Fibroblast of mammary gland (primary cell): ENCODE measurements around the gene F2RL2.
A peak's percentile ranks its signal among the peaks of the same experiment; 100 is the strongest.

Source experiments
- DNase-seq: peaks from one replicate; pipeline ENCODE4 v3.0.0-alpha.2; 2010; ENCODE audit warnings: low read depth
- H3K4me3 ChIP-seq: 2 replicates; pipeline ENCODE4 v1.5.1; 2011; ENCODE audit warnings: low read depth, mild to moderate bottlenecking, low read length, moderate library complexity; ENCODE audit not compliant: control insufficient read depth
- TF ChIP-seq, protein P1 (sequence below): conservative IDR thresholded peaks from 2 replicates; pipeline ENCODE4 v1.5.1; 2011; ENCODE audit warnings: low read depth, low read length, inconsistent platforms; ENCODE audit not compliant: control insufficient read depth, insufficient read depth

Gene F2RL2

DNA sequence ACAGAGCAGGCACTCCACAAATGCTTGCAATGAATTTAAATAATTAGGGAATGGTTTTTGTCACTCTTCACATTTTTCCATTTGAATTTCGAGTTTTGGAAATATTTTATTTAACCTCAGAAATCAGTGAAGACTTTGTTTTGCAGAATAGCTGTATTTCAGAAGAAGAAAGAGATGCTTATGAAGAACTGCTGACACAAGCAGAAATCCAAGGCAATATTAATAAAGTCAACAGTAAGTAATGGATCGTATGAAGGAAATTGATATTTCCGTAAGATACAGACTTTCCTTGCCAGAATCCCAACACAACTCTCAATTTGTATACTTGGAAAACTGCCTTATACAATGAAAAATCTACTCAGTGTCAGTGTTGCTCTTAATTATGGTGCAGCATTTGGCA lies 30.5 kb downstream of the F2RL2 start:
- DNase-seq = no peak
- TF ChIP-seq, protein P1, sequence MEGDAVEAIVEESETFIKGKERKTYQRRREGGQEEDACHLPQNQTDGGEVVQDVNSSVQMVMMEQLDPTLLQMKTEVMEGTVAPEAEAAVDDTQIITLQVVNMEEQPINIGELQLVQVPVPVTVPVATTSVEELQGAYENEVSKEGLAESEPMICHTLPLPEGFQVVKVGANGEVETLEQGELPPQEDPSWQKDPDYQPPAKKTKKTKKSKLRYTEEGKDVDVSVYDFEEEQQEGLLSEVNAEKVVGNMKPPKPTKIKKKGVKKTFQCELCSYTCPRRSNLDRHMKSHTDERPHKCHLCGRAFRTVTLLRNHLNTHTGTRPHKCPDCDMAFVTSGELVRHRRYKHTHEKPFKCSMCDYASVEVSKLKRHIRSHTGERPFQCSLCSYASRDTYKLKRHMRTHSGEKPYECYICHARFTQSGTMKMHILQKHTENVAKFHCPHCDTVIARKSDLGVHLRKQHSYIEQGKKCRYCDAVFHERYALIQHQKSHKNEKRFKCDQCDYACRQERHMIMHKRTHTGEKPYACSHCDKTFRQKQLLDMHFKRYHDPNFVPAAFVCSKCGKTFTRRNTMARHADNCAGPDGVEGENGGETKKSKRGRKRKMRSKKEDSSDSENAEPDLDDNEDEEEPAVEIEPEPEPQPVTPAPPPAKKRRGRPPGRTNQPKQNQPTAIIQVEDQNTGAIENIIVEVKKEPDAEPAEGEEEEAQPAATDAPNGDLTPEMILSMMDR = no peak
- no peak overlapping the region for H3K4me3 ChIP-seq

DNA sequence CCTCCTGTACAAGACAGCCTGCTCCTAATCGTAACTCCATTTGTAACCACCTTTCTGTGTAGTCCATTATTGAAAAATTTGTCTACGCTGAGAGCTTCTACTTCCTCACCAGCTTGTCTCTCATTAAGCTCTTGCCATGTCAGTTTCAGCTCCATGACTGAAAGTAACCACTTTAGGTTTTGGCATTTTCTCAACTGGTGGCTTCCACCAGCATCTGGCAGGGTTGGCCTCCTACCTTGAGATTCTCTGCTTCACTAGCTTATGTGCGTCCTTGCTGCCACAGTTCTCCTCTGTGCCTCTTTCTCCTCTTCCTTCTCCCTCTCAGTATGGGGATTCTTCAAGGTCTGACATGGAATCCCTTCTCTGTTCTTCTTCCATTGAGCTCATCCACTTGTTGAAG lies 31.8 kb downstream of the F2RL2 start:
- no peak overlapping the region for H3K4me3 ChIP-seq
- no peak for DNase-seq

GRCh38 chr5:76590027-76590426 lies 33.2 kb downstream of the F2RL2 start:
- H3K4me3 ChIP-seq = no peak overlapping the region
- peak; percentile 14 for DNase-seq
- TF ChIP-seq, protein P1 = no peak

More for the DNA sequence above, 31.8 kb downstream of the F2RL2 start:
- TF ChIP-seq, protein P1 = no peak

- TF ChIP-seq, protein P1 = no peak
- no peak for DNase-seq
- no peak overlapping the region for H3K4me3 ChIP-seq
Measured at GRCh38 chr5:76586531-76586930, 36.7 kb downstream of the F2RL2 start.

DNA sequence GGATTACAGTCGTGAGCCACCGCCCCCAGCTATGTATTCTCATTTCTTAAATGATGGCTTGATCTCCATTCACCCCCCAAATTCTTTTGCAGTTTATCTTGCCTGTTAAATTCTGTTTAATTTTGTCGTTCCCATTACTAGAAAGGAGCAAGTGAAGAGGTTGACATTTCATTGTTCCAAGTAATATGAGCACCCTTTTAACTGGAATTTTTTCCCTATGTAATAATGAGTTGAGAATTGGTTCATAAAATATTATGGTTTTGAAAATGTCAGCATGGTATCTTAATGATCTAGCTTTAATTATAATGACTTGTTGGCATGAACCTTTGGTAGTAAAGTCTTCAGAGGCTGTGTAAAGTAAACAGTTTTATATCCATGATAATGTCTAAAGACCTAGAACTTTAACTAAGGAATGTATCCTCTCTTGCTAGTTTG lies 37.4 kb downstream of the F2RL2 start:
- TF ChIP-seq, protein P1 = no peak
- no peak overlapping the region for H3K4me3 ChIP-seq
- no peak for DNase-seq

- DNase-seq = peak; percentile 42
- no peak overlapping the region for H3K4me3 ChIP-seq
- TF ChIP-seq, protein P1 = peak; percentile 49
Measured at GRCh38 chr5:76583163-76584047, 39.8 kb downstream of the F2RL2 start.
